ENCODE results near the gene PPP1R18.
"Not testable (repeated sequence)": the region's sequence is repeated elsewhere in the genome, so short reads cannot be mapped to it uniquely, and the experiment has no call there.

PPP1R18 gene, protein sequence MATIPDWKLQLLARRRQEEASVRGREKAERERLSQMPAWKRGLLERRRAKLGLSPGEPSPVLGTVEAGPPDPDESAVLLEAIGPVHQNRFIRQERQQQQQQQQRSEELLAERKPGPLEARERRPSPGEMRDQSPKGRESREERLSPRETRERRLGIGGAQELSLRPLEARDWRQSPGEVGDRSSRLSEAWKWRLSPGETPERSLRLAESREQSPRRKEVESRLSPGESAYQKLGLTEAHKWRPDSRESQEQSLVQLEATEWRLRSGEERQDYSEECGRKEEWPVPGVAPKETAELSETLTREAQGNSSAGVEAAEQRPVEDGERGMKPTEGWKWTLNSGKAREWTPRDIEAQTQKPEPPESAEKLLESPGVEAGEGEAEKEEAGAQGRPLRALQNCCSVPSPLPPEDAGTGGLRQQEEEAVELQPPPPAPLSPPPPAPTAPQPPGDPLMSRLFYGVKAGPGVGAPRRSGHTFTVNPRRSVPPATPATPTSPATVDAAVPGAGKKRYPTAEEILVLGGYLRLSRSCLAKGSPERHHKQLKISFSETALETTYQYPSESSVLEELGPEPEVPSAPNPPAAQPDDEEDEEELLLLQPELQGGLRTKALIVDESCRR

DNA sequence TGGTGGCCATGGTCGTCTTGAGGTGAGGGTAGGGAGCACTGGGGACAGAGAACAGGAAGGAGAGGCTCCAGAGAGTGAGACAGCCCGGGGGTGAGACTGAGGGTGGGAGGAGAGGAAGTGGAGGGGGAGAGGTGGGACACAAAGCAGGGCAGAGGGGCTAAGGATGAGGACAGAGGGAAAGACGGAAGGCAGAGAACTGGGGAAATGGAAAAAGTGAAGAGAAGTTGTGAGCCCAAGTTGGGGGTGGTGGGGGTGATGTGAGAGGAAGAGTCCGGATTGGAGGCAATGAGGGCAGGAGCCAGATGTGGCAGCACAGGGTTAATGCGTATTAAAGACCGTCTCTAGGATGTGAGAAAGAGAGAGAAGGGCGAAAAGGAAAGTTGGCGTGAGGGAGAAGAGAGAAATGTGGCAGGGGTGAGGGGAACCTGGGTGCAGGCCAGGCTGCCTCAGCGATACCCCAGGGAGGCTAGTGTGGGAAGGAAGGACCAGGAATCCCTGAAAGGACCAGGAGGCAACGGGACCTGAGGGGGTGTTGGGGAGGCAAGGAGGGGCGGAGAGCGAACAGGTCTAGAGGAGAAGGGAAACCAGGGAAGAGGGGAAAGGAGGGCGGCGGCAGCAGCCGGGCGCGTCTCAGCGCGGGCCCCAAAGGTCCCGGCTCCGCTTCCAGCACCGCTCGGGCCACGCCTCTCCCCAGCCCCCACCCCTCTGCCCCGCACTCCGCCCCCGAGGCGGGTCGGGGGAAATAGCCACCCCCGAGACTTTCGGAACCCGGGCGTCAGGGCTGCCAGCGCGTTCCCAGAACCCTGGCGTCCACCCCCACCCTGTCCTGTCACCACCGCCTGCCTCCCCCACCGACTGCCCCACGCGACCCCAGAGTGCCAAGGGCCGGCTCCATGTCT is at the start of gene PPP1R18:
PPP1R18 (minus strand) TSS at position 637 of the 899 bp plus-strand sequence; CDS start at position 10, 627 bp downstream.
- no peak for DNase-seq

DNA sequence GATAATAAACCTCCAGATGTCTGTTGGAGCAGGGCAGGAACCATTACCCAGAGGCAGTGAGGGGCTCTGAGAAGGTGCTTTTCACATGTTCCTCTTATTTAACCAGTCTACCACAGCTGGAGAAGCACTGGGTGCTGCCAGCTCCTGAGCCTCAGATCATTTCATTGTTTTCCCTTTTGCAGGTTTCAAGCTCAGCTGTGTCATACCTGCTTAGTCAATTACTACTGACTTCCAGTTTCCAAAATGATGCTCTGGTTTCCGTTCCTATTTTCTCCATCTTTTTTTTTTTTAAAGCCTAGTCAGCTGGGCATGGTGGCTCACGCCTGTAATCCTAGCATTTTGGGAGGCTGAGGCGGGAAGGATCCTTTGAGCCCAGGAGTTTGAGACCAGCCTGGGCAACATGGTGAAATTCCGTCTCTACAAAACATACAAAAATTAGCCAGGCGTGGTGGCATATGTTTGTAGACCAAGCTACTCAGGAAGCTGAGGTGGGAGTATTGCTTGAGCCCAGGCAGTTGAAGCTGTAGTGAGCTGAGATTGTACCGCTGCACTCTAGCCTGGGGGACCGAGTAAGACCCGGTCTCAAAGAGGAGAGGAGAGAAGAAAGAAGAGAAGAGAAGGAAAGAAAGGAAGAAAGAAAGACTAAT is 49.3 kb upstream of the PPP1R18 start:
- no peak for DNase-seq

DNA sequence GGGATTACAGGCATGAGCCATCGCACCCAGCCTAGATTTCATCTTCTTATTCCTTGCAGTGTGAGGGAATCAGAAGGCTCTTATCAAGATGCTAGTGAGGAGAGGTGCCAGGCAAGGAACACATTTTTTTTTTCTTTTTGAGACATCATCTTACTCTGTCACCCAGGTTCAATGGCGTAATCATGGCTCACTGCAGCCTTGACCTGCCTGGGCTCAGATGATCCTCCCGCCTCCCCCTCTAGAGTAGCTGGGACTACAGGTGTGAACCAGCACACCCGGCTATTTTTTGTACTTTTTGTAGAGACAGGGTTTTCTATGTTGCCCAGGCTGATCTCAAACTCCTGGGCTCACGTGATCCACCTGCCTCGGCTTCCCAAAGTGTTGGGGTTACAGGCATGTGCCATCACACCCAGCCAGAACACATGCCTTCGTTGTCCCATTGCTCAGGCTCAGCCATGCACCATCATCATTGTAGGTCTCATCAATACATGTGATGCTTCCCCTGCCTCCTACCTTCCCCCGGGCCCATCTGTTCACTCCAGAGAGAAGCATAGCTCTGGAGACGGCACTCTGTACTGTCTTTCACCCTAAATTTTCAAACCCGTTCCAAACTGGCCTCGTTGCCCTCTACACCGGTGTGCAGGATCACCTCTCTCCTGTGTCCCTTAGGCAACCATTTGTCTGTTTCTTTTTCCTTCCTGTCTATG is 45.9 kb upstream of the PPP1R18 start:
- DNase-seq, result no peak

DNA sequence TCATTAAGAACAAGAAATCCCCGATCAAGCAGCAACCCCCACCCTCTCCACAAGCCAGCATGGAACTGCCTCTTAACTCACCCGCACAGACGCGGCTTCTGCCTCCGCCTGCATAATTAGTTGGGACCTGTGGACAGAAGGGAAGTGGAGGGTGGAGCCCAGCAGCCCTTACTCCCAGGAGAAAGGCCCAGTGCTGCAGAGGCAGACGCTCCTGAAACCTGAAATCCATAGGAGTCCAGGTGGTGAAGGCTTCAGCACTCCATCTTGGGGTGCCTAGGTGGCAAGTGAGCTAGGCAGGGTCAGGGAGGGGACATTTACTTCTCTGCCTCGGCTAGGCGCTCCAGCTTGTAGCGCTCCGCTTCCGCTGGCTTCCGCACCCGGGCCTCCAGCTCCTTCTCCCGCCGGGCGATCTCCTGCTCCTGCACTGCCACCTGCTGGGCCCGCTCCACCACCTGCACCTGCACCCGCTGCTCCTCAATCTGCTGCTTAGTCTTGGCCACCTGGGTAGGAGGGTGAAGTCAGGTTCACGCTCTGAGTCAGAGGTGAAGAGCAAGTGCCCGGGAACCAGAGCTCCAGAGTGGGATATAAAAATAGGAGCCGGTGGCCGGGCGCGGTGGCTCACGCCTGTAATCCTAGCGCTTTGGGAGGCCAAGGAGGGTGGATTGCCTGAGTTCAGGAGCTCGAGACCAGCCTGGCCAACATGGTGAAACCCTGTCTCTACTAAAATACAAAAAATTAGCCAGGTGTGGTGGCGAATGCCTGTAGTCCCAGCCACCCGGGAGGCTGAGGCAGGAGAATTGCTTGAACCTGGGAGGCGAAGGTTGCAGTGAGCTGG is 44.4 kb upstream of the PPP1R18 start:
- DNase-seq, result peak; percentile 69

DNA sequence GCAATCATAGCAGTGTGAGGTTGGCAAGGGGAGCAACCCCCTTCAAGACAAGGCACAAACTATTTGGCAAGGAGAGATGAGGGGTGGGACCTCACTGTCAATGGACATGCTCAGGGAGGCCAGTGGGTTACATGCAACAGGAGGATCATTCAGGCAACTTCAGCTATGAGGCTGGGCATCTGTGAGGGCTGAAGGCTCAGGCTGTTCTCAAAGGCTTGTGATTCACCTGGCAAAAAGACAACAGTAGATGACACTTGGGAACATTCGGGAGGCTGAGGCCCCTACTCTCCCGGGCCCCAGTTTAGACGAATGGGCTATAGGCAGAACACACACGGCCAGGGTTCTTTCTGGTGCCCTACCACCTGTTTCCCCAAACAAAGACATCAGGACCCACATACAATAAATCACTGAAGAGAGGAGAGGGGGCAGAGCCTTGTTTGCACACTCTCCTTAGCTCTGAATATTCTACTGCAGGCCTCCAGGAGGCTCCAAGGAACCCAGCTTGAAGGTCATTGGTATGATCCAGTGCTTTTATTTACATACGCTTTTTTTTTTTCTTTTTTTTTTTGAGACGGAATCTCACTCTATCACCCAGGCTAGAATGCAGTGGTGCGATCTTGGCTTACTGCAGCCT is 41.6 kb upstream of the PPP1R18 start:
- DNase-seq, result no peak

DNA sequence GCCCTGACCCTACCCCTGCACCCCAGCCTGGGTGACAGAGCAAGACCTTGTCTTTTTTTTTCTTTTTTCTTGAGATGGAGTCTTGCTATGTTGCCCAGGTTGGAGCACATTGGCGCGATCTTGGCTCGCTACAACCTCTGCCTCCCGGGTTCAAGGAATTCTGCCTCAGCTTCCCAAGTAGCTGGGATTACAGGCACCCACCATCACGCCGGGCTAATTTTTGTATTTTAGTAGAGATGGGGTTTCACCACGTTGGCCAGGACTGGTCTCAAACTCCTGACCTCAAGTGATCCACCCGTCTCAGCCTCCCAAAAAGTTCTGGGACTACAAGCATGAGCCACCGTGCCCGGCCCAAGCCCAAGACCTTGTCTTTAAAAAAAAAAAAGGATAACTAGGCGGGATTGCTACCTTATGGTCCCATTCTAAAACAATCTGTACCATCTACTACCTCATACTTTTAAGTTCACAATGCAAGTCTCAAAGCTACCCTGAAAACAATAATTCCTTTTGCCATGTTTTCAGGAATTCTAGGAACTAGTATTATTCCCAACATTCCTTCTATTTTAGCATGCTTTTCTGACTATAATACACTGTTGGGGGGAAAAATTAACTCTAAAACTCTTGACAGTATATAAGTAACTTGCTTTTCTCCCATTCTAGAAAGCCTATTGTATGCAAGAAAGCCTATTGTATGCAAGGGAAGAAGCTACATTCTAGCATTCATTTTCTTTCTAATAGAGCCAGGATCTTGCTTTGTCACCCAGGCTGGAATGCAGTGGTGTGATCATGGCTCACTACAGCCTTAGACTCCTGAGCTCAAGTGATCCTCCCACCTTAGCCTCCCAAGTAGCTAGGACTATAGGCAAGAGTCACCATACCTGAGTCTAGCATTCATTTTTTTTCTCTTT is 40.3 kb upstream of the PPP1R18 start:
- no peak for DNase-seq

DNA sequence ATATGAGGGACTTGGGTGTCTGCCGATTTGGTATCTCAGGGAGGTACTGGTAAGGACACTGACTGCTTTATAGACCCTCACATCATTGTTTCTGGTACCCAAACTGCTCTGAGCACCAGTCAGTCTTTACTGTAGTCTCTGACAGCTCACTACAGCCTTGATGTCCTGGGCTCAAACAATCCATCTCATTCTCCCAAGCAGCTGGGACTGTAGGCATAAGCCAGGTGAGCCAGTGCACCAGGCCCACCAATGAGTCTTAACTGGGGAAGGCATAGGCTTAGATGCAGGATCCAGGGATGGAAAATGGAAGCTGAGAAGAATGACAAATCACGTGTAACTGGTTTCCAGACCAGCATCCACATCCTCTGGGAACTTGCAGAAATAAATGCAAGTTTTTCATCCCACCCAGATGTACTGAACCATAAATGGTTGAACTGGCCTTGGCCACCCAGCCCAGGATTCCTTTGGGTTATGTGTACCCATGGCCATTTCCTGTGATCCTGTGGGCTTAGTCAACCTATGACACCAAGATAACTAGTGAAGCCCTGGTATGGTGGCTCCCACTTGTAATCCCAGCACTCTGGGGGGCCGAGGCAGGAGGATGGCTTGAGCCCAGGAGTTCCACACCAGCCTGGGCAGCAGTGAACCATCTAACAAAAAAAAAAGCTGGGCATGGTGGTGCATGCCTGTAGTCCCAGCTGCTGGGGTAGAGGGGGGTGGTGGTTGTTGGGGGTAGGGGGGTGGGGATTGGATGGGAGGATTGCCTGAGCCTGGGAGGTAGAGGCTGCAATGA is 39.5 kb upstream of the PPP1R18 start:
- DNase-seq, result no peak

DNA sequence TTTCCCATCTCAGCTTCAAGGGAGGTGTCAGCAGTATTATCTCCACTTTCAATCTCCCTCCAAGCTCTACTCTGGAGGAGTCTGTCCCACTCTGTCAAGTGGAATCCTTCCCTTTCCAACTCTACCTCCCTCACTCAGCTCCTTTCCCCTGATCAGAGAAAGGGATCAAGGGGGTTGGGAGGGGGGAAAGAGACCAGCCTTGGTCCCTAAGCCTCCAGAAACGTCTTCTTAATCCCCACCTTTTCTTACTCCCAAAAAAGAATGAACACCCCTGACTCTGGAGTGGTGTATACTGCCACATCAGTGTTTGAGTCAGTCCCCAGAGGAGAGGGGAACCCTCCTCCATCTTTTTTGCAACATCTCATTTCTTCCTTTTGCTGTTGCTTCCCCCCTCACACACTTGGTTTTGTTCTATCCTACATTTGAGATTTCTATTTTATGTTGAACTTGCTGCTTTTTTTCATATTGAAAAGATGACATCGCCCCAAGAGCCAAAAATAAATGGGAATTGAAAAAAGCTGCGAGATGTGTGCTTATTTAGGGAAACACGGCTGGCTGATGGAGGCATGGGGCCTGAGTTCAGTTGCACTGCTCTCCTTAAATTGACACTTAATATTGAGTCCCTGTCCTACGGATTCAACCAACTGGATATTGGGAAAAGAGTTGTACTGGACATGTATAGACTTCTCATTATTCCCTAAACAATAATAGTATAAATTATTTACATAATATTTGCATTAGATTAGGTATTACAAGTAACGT is 38.6 kb upstream of the PPP1R18 start:
- DNase-seq, result no peak

DNA sequence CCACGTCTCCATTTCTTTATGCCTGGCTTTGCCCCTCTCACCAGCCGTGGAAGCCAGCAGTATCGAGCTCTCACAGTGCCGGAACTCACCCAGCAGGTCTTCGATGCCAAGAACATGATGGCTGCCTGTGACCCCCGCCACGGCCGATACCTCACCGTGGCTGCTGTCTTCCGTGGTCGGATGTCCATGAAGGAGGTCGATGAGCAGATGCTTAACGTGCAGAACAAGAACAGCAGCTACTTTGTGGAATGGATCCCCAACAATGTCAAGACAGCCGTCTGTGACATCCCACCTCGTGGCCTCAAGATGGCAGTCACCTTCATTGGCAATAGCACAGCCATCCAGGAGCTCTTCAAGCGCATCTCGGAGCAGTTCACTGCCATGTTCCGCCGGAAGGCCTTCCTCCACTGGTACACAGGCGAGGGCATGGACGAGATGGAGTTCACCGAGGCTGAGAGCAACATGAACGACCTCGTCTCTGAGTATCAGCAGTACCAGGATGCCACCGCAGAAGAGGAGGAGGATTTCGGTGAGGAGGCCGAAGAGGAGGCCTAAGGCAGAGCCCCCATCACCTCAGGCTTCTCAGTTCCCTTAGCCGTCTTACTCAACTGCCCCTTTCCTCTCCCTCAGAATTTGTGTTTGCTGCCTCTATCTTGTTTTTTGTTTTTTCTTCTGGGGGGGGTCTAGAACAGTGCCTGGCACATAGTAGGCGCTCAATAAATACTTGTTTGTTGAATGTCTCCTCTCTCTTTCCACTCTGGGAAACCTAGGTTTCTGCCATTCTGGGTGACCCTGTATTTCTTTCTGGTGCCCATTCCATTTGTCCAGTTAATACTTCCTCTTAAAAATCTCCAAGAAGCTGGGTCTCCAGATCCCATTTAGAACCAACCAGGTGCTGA is 37.6 kb upstream of the PPP1R18 start:
- not testable (repeated sequence) for DNase-seq

DNA sequence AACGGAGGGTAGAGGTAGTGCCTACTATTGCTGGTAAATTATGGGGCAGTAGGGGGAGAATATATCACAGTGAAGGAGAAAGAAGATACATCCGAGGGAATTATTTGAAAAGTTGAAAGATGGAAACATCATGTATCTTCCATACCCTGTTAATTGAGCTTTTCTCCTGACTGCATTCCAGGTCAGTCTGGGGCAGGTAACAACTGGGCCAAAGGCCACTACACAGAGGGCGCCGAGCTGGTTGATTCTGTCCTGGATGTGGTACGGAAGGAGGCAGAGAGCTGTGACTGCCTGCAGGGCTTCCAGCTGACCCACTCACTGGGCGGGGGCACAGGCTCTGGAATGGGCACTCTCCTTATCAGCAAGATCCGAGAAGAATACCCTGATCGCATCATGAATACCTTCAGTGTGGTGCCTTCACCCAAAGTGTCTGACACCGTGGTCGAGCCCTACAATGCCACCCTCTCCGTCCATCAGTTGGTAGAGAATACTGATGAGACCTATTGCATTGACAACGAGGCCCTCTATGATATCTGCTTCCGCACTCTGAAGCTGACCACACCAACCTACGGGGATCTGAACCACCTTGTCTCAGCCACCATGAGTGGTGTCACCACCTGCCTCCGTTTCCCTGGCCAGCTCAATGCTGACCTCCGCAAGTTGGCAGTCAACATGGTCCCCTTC is 36.9 kb upstream of the PPP1R18 start:
- not testable (repeated sequence) for DNase-seq

DNA sequence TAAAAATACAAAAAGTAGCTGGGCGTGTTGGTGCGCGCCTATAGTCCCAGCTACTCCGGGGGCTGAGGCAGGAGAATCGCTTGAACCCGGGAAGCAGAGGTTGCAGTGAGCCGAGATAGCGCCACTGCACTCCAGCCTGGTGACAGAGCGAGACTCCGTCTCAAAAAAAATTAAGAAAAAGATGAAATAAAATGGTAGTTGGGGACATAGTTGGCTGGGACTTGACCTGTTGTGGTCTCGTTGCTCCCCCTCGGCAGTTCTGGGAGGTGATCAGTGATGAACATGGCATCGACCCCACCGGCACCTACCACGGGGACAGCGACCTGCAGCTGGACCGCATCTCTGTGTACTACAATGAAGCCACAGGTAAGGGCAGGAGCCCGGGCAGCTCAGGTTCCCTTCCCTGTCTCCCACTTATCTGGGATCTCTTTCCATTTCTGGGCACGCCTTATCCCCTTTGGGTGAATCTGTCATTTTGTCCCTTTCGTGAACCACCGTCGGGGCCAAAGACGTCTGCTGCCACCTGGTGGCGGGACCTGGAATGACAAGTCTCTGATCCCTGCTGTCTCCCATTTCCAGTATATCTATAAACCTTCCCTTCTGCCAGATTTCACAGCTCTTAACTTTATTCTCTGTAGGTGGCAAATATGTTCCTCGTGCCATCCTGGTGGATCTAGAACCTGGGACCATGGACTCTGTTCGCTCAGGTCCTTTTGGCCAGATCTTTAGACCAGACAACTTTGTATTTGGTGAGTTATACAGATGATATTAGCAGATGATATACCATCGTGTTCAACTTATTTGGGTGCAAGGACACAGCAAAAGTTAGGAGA is 36.1 kb upstream of the PPP1R18 start:
- peak; percentile 50 for DNase-seq

DNA sequence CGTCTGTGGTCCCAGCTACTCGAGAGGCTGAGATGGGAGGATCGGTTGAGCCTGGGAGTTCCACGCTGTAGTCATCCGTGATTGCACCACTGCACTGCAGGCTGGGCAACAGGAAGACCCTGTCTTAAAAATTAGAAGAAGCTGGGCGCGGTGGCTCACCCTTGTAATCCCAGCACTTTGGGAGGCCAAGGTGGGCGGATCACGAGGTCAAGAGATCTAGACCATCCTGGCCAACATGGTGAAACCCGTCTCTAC is 35.5 kb upstream of the PPP1R18 start:
- DNase-seq, result not testable (repeated sequence)

DNA sequence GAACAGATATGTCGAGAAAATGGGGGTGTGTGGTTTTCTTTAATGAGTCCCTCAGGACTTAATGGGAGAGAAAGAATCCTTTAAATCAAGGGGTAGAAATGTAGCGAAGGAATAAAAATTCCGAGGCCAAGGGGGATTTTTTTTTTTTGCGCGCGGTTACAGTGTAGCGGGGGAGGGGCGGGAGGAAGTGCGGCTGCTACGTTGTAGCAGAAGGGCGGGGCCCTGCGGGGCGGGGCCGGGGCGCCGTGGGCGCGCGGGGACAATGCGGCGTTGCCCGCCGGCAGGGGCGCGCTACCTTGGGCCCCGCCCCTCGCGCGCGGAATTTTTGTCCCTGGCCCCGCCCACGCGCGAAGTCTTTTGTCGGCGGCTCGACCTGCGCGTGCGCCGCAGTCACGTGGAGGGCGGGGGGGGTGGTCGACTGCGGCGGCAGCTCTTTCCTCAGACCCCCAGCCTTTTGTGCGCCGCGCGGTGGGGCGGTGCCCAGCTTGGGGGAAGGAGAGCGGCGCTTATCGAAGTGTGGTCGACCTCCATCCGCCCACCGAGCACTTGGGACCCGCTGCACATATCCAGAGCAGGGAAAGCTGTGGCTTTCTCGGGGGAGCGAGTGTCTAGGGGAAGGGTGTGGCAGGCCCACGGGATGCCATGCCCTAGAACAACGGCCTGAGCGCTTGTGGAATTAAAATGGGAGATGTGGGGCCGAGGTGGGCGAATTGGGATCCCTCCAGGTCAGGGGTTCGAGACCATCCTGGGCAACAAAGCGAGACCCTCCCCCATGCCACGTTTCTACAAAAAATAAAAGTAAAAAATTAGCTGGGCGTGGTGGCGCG is 35.0 kb upstream of the PPP1R18 start:
- peak; percentile 74 for DNase-seq

DNA sequence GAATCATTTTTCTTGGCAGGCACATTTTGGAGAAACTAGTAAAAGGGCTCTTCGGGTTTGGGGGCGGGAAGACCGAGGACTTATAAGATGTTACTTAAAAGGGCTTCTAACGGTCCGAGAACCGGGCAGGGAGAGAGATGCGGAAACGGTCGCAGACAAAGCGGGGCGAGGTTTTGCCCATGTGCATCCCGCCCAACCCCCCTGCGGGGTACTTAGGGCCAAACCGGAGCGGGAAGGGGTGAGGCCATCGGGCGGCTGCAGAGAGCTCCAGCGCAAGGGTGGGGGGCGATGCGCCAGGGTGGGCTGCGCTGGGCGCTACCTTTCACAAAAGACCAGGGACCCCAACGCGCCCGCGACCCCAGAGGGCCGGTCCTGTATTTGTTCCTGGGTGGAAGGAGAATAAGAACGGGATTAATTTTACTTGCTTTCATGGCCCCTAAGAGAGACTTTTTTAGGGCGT is 34.3 kb upstream of the PPP1R18 start:
- DNase-seq, result peak; percentile 59
